NB4 (cell line): ENCODE results near the gene FAM20C.

Experiments
- CTCF ChIP-seq: IDR thresholded peaks from one replicate; pipeline ENCODE4 v1.5.1; 2012; ENCODE audit warnings: low read depth, low read length
- POLR2A ChIP-seq: IDR thresholded peaks from 2 replicates; pipeline ENCODE4 v1.6.1; 2011; ENCODE audit warnings: mild to moderate bottlenecking; ENCODE audit not compliant: insufficient read length; ENCODE audit errors: extremely low read depth

- TF ChIP-seq CTCF (no peak), POLR2A (no peak)
These were observed 67.5 kb downstream of the FAM20C start for GRCh38 chr7:259751-260405.
